GM03348 (cell line): Measurements from ENCODE around the gene ALKBH5.
"Not testable (repeated sequence)": the region's sequence is repeated elsewhere in the genome, so short reads cannot be mapped to it uniquely, and the experiment has no call there.

Source experiments
- DNase-seq: peaks from one replicate; pipeline ENCODE4 v3.0.0; 2012; ENCODE audit warnings: low spot score

The ALKBH5 gene

GRCh38 chr17:18185832-18186626 lies 2.4 kb downstream of the ALKBH5 start:
- no peak for DNase-seq

GRCh38 chr17:18186627-18186982 lies 3.0 kb downstream of the ALKBH5 start:
- peak; percentile 57 for DNase-seq

- no peak for DNase-seq
These were observed 3.6 kb downstream of the ALKBH5 start for GRCh38 chr17:18187226-18187625.

DNA sequence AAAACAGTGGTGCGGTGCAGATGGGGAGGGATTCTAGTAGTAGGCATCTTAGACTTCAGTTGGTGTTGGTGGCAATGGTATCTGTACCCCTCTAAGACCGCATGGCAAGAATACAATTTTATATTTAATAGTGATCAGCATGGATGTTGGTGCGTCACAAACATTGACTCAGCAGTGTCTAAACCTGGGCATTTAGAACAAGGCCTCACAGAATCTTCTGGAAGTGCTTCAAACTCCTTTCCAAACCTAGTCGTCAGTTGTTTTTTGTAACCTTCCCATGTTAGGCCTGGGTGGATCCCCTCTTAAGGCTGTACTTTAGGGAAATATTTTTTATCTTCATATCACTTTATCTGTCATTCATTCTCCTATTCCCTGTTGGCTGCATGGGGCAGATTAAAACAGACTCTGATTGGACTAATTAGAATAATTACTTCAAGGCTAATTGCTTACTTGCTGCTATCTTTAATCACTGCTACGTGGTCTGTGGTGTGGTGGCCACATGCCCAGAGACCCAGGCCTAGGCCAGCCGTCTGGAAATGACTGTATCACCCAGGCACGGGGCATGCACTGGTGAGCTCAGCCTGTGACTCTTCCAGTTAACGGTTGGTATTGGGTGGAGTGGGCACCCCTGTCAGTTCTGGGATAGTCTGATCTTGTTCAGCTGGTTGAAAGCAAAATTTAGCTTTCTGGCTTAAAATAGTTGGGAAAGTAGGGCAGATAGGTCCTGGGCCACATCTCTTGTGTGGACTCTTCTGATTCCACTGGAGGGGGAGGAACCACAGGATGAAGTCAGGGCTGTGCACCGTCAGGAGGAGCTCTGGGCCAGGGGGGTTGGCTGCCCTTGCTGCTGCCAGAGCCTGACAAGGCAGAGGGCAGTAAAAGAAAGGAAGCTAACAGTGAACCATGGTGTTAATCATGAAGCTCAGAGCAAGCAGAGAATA lies 4.5 kb downstream of the ALKBH5 start:
- peak; percentile 65 for DNase-seq

DNA sequence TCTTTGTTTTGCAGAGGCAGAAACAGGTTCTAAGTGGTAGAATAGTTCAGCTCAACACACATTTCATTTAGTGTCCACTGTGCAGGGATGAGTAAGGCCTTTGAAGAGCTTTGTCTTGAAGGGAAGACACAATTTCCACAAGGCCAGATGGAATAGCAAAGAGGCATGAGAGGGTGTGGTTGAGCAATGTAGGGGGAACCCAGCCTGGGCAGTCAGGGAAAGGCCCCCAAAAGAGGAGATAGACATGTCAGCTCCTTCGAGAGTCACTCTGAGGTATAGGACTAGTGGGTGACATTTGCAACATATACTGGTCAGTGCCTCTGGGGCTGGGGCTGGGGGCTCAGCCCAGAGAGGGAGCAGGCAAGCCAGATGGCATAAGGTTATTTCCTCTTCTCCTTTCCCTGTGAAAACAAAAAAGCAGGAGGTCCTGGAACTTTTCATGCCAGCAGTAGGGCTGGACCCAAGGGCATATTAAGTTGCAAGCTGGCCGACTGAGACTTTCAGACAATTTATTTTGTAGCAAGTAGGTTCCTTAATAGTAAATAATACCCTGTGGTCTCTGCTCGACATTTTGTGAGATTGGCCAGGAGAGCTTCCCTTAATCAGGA lies 7.1 kb downstream of the ALKBH5 start:
- no peak for DNase-seq

DNA sequence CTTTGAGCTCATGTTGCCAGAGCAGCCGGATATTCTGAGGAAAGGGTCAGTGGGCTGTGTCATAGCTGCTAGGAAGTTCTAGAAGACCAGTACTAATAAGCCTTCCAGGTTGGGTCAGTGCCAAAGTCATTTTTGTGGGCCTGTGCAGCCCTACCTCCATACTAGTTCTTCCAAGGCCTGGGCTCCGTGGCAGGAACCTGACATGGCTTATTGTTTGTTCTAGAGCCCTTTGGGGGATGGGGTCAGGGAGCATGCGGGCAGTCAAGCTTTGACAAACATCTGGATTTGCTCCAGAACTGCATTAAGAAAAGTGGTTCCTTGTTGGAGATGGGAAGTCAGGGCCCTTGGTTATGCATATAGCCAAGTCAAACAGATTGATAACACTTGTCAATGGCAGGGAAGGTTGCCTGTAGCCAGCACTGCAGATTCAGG lies 7.6 kb downstream of the ALKBH5 start:
- no peak for DNase-seq

GRCh38 chr17:18191967-18192366 lies 8.3 kb downstream of the ALKBH5 start:
- DNase-seq, result peak; percentile 42

DNA sequence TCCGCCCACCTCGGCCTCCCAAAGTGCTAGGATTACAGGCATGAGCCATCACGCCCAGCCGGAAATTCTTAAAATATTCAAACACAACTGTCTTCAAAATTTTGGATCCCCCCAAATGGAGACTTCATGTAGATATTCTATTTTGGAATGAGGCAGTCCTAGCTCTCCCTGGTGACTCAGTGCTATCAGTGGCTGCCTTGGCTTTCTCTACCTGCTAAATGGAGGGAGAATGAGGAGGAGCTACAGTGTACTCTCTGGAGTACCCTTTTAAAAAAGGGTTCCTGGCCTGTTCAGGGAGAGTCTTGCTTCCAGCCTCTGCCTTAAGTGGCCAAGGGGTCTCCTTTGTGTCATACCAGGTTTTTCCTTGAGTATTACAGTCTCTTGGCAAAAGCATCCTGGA lies 10.8 kb downstream of the ALKBH5 start:
- DNase-seq, result no peak

GRCh38 chr17:18194804-18195203 lies 11.2 kb downstream of the ALKBH5 start:
- DNase-seq, result no peak

DNA sequence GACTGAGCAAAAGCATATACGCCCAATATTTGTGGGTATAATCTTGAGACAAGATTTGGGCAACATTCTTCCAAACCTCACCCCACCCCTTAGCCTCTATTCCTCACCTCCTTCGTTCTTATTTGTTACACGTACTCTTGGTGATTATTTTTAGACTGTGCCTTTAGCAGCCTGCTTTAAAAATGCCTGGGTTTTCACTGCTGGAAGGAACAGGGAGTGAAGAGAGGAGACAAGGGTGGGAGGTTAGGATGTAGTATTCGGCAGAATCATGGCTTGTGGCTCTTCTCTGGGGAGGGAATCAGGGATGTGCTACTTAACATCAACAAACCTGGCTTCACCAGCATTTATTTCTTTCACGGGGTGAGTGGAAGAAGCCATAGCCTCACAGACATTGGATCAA lies 11.6 kb downstream of the ALKBH5 start:
- no peak for DNase-seq

GRCh38 chr17:18197535-18198194 lies 14.0 kb downstream of the ALKBH5 start:
- DNase-seq, result no peak

DNA sequence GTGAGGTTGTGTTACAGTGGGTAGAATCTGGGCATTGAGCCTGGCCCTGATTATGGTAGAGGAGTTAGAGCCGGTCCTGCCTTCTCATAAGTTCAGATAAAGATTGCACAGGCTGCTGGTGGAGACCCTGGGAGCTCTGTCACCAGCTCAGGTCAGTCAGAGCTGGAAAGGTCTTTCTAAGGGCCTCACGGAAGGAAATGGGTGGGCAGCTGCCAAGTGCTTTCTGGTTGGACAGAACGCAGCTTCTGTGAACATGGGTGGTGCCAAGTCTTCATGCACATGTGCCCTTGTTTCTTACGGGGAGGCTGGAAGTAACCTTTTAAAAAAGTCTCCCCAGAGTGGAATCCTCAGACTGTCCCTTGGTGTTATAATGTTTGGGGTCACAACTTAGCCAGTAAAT lies 14.9 kb downstream of the ALKBH5 start:
- no peak for DNase-seq

GRCh38 chr17:18201108-18201507 lies 17.5 kb downstream of the ALKBH5 start:
- DNase-seq, result no peak

DNA sequence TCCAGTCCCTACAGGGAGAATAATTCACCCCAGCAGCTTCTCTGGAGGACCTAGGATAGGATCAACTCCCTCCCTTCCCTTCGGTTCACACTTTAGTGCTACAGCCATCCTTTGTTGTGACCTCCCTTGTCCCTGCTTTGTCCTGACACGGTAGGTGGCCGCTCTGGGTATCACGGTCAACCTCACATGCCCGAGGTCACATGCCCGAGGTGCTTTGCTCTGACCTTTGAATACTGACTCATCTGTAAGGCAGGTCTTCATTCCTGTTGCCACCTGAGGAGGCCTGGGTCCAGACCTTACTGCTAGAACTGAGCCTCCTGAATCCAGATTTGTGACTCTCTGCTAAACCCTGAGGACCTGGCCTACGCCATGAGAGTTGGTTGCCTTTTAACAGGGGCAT lies 19.7 kb downstream of the ALKBH5 start:
- DNase-seq, result no peak

DNA sequence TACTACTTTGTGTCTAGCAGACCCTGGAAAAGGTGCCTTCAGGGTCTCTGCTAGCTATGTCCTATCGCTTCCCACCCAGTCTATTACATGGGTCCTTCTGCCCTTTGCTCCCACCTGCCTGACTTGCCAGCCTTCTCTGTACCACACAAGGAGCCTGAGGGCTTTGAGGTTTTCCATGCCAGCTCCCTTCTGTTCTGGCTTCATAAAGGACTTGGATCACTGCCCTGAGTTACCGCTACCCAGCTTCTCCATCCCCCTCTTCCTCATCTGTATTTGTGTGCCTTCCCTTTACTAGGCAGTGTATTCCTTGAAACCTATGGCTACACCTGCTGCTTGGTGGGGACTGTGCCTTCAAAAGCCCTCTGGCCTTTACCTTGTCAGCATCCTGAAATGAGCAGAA lies 22.2 kb downstream of the ALKBH5 start:
- DNase-seq, result no peak

DNA sequence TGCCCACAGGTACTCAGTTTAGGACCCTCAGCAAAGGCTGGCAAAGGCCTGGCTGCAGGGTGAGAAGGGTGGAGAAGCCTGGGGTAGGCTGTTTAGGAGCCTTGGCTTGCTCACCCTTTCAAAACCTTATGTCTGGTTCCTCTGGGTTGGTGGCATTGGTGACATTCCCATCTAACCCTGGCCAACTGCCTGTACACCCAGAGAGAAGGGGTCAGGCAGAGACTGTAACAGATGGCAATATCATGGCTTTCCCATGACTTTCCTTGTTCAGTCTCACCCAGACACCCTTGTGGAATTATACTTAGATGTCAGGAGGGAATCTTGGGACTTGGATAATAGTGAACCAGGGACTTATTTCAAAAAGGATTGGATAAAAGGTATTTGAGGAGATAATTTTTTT lies 23.3 kb downstream of the ALKBH5 start:
- DNase-seq, result no peak

DNA sequence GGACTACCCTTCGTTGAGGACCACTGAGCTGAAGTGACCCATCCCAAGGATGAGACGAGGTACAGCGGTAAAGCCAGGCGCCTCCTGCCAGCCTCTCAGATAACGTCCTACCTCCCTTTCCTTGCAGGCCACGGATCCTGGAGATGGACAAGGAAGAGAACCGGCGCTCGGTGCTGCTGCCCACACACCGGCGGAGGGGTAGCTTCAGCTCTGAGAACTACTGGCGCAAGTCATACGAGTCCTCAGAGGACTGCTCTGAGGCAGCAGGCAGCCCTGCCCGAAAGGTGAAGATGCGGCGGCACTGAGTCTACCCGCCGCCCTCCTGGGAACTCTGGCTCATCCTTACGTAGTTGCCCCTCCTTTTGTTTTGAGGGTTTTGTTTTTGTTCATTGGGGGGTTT lies 24.5 kb downstream of the ALKBH5 start:
- DNase-seq, result no peak

- DNase-seq, result no peak
These were observed 30.1 kb downstream of the ALKBH5 start for GRCh38 chr17:18213666-18214270.

DNA sequence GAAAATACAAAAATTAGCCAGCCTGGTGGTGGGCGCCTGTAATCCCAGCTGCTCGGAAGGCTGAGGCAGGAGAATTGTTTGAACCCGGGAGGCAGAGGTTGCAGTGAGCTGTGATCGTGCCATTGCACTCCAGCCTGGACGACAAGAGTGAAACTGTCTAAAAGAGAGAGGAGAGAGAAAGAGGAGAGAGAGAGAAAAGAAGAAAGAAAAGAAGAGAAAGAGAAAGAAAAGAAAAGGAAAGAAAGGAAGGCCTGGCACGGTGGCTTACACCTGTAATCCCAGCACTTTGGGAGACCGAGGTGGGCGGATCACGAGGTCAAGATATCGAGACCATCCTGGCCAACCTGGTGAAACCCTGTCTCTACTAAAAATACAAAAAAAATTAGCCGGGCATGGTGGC lies 33.3 kb downstream of the ALKBH5 start:
- DNase-seq, result not testable (repeated sequence)

- DNase-seq, result peak; percentile 88
These were observed 33.9 kb downstream of the ALKBH5 start for GRCh38 chr17:18217412-18218015.

- peak; percentile 62 for DNase-seq
These were observed 35.3 kb downstream of the ALKBH5 start for GRCh38 chr17:18218756-18219415.
